A549 (cell line): Measurements from ENCODE around the gene LCE1F. TPM values are rescaled to one million over a fixed set of nuclear protein-coding genes. Genes with fewer than 3 reads are reported as not detected.

Source experiments
- ATAC-seq, 2 experiments: fragments of 200-7000 bp in 1 of 2; fragments of >200 bp in 1 of 2; cut with Nextera tagmentation in 1 of 2; cut with Tn5 transposase in 1 of 2; 3 replicates each; pipeline versions ENCODE4 v1.8.0 to v1.9.1; 2018 to 2020; ENCODE audit warnings: mild to moderate bottlenecking in 1 of 2, moderate library complexity in 1 of 2
- CTCF ChIA-PET: fragments of 300-600 bp; sonication (Branson Sonifier 250); formaldehyde crosslinking; extraction: SDS; loops from one replicate; lab custom pipeline; 2021; ENCODE audit warnings: antibody characterized with exemption, inconsistent platforms; lab: Yijun Ruan, JAX
- POLR2A ChIA-PET: fragments of 350-600 bp; formaldehyde crosslinking; extraction: SDS; loops from one replicate; lab custom pipeline; 2021; ENCODE audit warnings: antibody characterized with exemption, inconsistent platforms; lab: Yijun Ruan, JAX
- DNase-seq, 2 experiments: peaks; one replicate each; pipeline versions ENCODE4 v3.0.0 to v3.0.0-alpha.2; 2011 to 2016; ENCODE audit warnings: low read depth in 1 of 2, low spot score in 1 of 2
- FAIRE-seq: peaks from 2 replicates; lab custom pipeline; 2011; peaks lifted over from hg19 to GRCh38; lab: Jason Lieb, UNC
- H3K27ac ChIP-seq, 2 experiments: fragments of >200 bp; sonication (Bioruptor Twin); formaldehyde crosslinking; 3 replicates each; pipeline ENCODE4 v1.5.1; 2016 to 2017
- H3K4me1 ChIP-seq: fragments of >200 bp; sonication (Bioruptor Twin); formaldehyde crosslinking; 3 replicates; pipeline ENCODE4 v1.6.1; 2016
- H3K4me2 ChIP-seq: fragments of >200 bp; sonication (Bioruptor Twin); formaldehyde crosslinking; 3 replicates; pipeline ENCODE4 v1.6.1; 2016
- H3K4me3 ChIP-seq: fragments of >200 bp; sonication (Bioruptor Twin); formaldehyde crosslinking; 3 replicates; pipeline ENCODE4 v1.5.1; 2016
- H3K9me3 ChIP-seq: fragments of >200 bp; sonication (Bioruptor Twin); formaldehyde crosslinking; 3 replicates; pipeline ENCODE4 v1.6.1; 2016
- BCL3 ChIP-seq: fragments of >200 bp; sonication (Bioruptor Twin); formaldehyde crosslinking; IDR thresholded peaks from 3 replicates; pipeline ENCODE4 v1.6.1; 2016
- CTCF ChIP-seq: fragments of >200 bp; sonication (Bioruptor Twin); formaldehyde crosslinking; IDR thresholded peaks from 3 replicates; pipeline ENCODE4 v1.5.1; 2016
- ESRRA ChIP-seq: fragments of 150-350 bp; IDR thresholded peaks from 2 replicates; pipeline ENCODE4 v1.6.1; 2014; ENCODE audit warnings: mild to moderate bottlenecking, low read length, borderline replicate concordance
- HES2 ChIP-seq: fragments of >200 bp; sonication (Bioruptor Twin); formaldehyde crosslinking; IDR thresholded peaks from 2 replicates; pipeline ENCODE4 v1.6.1; 2016
- HOXA7 ChIP-seq: fragments of 250-450 bp; sonication (Bioruptor Pico); IDR thresholded peaks from 2 replicates; pipeline ENCODE4 v1.5.0; 2020; ENCODE audit warnings: mild to moderate bottlenecking, moderate library complexity
- MYC ChIP-seq: IDR thresholded peaks from 2 replicates; pipeline ENCODE4 v1.6.1; 2012; ENCODE audit warnings: mild to moderate bottlenecking, inconsistent platforms, low read length, improper control_type of control experiment, borderline replicate concordance
- NFE2L2 ChIP-seq: fragments of 150-350 bp; conservative IDR thresholded peaks from 2 replicates; pipeline ENCODE4 v1.6.1; 2014; ENCODE audit warnings: low read length
- PHF8 ChIP-seq: fragments of 200-600 bp; sonication (generic); IDR thresholded peaks from 2 replicates; pipeline ENCODE4 v1.6.1; 2016; ENCODE audit warnings: low read depth, mild to moderate bottlenecking, antibody characterized with exemption, moderate library complexity, borderline replicate concordance
- RARB ChIP-seq: fragments of 250-450 bp; sonication (Bioruptor Pico); IDR thresholded peaks from 2 replicates; pipeline ENCODE4 v1.8.0; 2021; ENCODE audit warnings: mild to moderate bottlenecking, moderate library complexity
- REST ChIP-seq: fragments of 200-600 bp; sonication (generic); IDR thresholded peaks from 2 replicates; pipeline ENCODE4 v1.6.1; 2016; ENCODE audit warnings: antibody characterized with exemption, mild to moderate bottlenecking, moderate library complexity
- RFX5 ChIP-seq: fragments of 450-650 bp; IDR thresholded peaks from 2 replicates; pipeline ENCODE4 v1.7.1; 2014; ENCODE audit warnings: antibody characterized with exemption, mild to moderate bottlenecking, moderate library complexity
- TP53 ChIP-seq: fragments of 250-450 bp; sonication (Bioruptor Pico); IDR thresholded peaks from 2 replicates; pipeline ENCODE4 v1.5.0; 2021; ENCODE audit warnings: mild to moderate bottlenecking, moderate library complexity
- ZC3H11A ChIP-seq: fragments of 450-650 bp; IDR thresholded peaks from 2 replicates; pipeline ENCODE4 v1.6.1; 2014; ENCODE audit warnings: antibody characterized with exemption, mild to moderate bottlenecking
- ZNF302 ChIP-seq: fragments of 250-450 bp; sonication (Bioruptor Pico); IDR thresholded peaks from 2 replicates; pipeline ENCODE4 v1.9.0; 2021; ENCODE audit warnings: inconsistent platforms, mild to moderate bottlenecking, moderate library complexity
- polyA plus RNA-seq, 4 experiments: library from polyadenylated mRNA; depleted of rRNA in 3 of 4; stranded (reverse); fragments of >200 nt; fragmentation: RNase III in 1 of 4; extraction: RNeasy Plus Mini Kit Qiagen cat#74134 plus additional on column Dnase treatment in 1 of 4; gene quantifications; 2 replicates in 3 of 4; 3 replicates in 1 of 4; pipeline ENCODE4 v1.2.3, GENCODE V29; 2011 to 2017

Gene LCE1F
- polyA plus RNA-seq, 2 of the 4 experiments (the other 2 are of a cell fraction): not detected

GRCh38 chr1:152824964-152825363, 50.0 kb downstream of the LCE1F start:
- FAIRE-seq: no peak
- Histone ChIP-seq H3K4me1 (no peaks in the 10 kb centered on the region), H3K27ac (no peak overlapping the region), H3K9me3 (no peaks in the 10 kb centered on the region)
- POLR2A ChIA-PET: no interaction called here
- TF ChIP-seq PHF8 (no peak), ZNF302 (no peak), RARB (no peak), TP53 (no peak), RFX5 (no peak), HOXA7 (CRISPR knock-in tag) (no peak), MYC (no peak), BCL3 (no peak), ESRRA (no peak), REST (no peak), HES2 (no peak), ZC3H11A (no peak), CTCF (no peak), NFE2L2 (no peak)
- TF ChIP-seq, all 56 proteins: peak for 0
- Histone ChIP-seq H3K4me3 (no peak overlapping the region), H3K4me2 (no peak overlapping the region)
- CTCF ChIA-PET: no interaction called here
- DNase-seq: no peak
- no peak for ATAC-seq

Other genes with a start within 250 kb of the LCE1F start
- gene LCE3E, start 208.4 kb upstream of the LCE1F start, polyA plus RNA-seq (2011; rRNA removed): not detected in 2 replicates
- not detected in 3 replicates for gene LCE3E, start 208.4 kb upstream of the LCE1F start, polyA plus RNA-seq (2017; fragmentation: RNase III; extraction: RNeasy Plus Mini Kit Qiagen cat#74134 plus additional on column Dnase treatment)
- 0.23 and 0.36 TPM in 2 replicates for gene LCE3D, start 194.6 kb upstream of the LCE1F start, polyA plus RNA-seq (2011; rRNA removed)
- 0.18 to 0.39 TPM (median 0.18 TPM) in 3 replicates for gene LCE3D, start 194.6 kb upstream of the LCE1F start, polyA plus RNA-seq (2017; fragmentation: RNase III; extraction: RNeasy Plus Mini Kit Qiagen cat#74134 plus additional on column Dnase treatment)
- not detected in 2 replicates for gene LCE3C, start 174.9 kb upstream of the LCE1F start, polyA plus RNA-seq (2011; rRNA removed)
- gene LCE3C, start 174.9 kb upstream of the LCE1F start, polyA plus RNA-seq (2017; fragmentation: RNase III; extraction: RNeasy Plus Mini Kit Qiagen cat#74134 plus additional on column Dnase treatment): not detected in 3 replicates
- gene LCE3B, start 161.3 kb upstream of the LCE1F start, polyA plus RNA-seq (2011; rRNA removed): not detected in 2 replicates
- gene LCE3B, start 161.3 kb upstream of the LCE1F start, polyA plus RNA-seq (2017; fragmentation: RNase III; extraction: RNeasy Plus Mini Kit Qiagen cat#74134 plus additional on column Dnase treatment): not detected in 3 replicates
- not detected in 2 replicates for gene LCE3A, start 152.0 kb upstream of the LCE1F start, polyA plus RNA-seq (2011; rRNA removed)
- not detected in 3 replicates for gene LCE3A, start 152.0 kb upstream of the LCE1F start, polyA plus RNA-seq (2017; fragmentation: RNase III; extraction: RNeasy Plus Mini Kit Qiagen cat#74134 plus additional on column Dnase treatment)
- gene LCE2D, start 111.8 kb upstream of the LCE1F start, polyA plus RNA-seq (2011; rRNA removed): not detected in 2 replicates
- not detected in 3 replicates for gene LCE2D, start 111.8 kb upstream of the LCE1F start, polyA plus RNA-seq (2017; fragmentation: RNase III; extraction: RNeasy Plus Mini Kit Qiagen cat#74134 plus additional on column Dnase treatment)
- gene LCE2C, start 99.9 kb upstream of the LCE1F start, polyA plus RNA-seq (2011; rRNA removed): not detected in 2 replicates
- gene LCE2C, start 99.9 kb upstream of the LCE1F start, polyA plus RNA-seq (2017; fragmentation: RNase III; extraction: RNeasy Plus Mini Kit Qiagen cat#74134 plus additional on column Dnase treatment): not detected in 3 replicates
- not detected in 2 replicates for gene LCE2B, start 89.0 kb upstream of the LCE1F start, polyA plus RNA-seq (2011; rRNA removed)
- gene LCE2B, start 89.0 kb upstream of the LCE1F start, polyA plus RNA-seq (2017; fragmentation: RNase III; extraction: RNeasy Plus Mini Kit Qiagen cat#74134 plus additional on column Dnase treatment): not detected in 3 replicates
- gene LCE2A, start 76.8 kb upstream of the LCE1F start, polyA plus RNA-seq (2011; rRNA removed): not detected in 2 replicates
- gene LCE2A, start 76.8 kb upstream of the LCE1F start, polyA plus RNA-seq (2017; fragmentation: RNase III; extraction: RNeasy Plus Mini Kit Qiagen cat#74134 plus additional on column Dnase treatment): not detected in 3 replicates
- gene LCE4A, start 67.0 kb upstream of the LCE1F start, polyA plus RNA-seq (2011; rRNA removed): not detected in 2 replicates
- not detected in 3 replicates for gene LCE4A, start 67.0 kb upstream of the LCE1F start, polyA plus RNA-seq (2017; fragmentation: RNase III; extraction: RNeasy Plus Mini Kit Qiagen cat#74134 plus additional on column Dnase treatment)
- not detected in 2 replicates for gene KPRP, start 17.1 kb upstream of the LCE1F start, polyA plus RNA-seq (2011; rRNA removed)
- not detected in 3 replicates for gene KPRP, start 17.1 kb upstream of the LCE1F start, polyA plus RNA-seq (2017; fragmentation: RNase III; extraction: RNeasy Plus Mini Kit Qiagen cat#74134 plus additional on column Dnase treatment)
- gene LCE1E, start 11.1 kb downstream of the LCE1F start, polyA plus RNA-seq (2011; rRNA removed): not detected in 2 replicates
- gene LCE1E, start 11.1 kb downstream of the LCE1F start, polyA plus RNA-seq (2017; fragmentation: RNase III; extraction: RNeasy Plus Mini Kit Qiagen cat#74134 plus additional on column Dnase treatment): not detected in 3 replicates
- gene LCE1D, start 21.6 kb downstream of the LCE1F start, polyA plus RNA-seq (2011; rRNA removed): not detected in 2 replicates
- not detected in 3 replicates for gene LCE1D, start 21.6 kb downstream of the LCE1F start, polyA plus RNA-seq (2017; fragmentation: RNase III; extraction: RNeasy Plus Mini Kit Qiagen cat#74134 plus additional on column Dnase treatment)
- not detected in 2 replicates for gene LCE1C, start 31.5 kb downstream of the LCE1F start, polyA plus RNA-seq (2011; rRNA removed)
- gene LCE1C, start 31.5 kb downstream of the LCE1F start, polyA plus RNA-seq (2017; fragmentation: RNase III; extraction: RNeasy Plus Mini Kit Qiagen cat#74134 plus additional on column Dnase treatment): not detected in 3 replicates
- not detected in 2 replicates for gene LCE1B, start 36.8 kb downstream of the LCE1F start, polyA plus RNA-seq (2011; rRNA removed)
- gene LCE1B, start 36.8 kb downstream of the LCE1F start, polyA plus RNA-seq (2017; fragmentation: RNase III; extraction: RNeasy Plus Mini Kit Qiagen cat#74134 plus additional on column Dnase treatment): not detected in 3 replicates
- not detected in 2 replicates for gene LCE1A, start 52.3 kb downstream of the LCE1F start, polyA plus RNA-seq (2011; rRNA removed)
- gene LCE1A, start 52.3 kb downstream of the LCE1F start, polyA plus RNA-seq (2017; fragmentation: RNase III; extraction: RNeasy Plus Mini Kit Qiagen cat#74134 plus additional on column Dnase treatment): not detected in 3 replicates
- not detected in 2 replicates for gene LCE6A, start 67.7 kb downstream of the LCE1F start, polyA plus RNA-seq (2011; rRNA removed)
- gene LCE6A, start 67.7 kb downstream of the LCE1F start, polyA plus RNA-seq (2017; fragmentation: RNase III; extraction: RNeasy Plus Mini Kit Qiagen cat#74134 plus additional on column Dnase treatment): not detected in 3 replicates
- not detected in 2 replicates for gene LCE7A, start 84.9 kb downstream of the LCE1F start, polyA plus RNA-seq (2011; rRNA removed)
- not detected in 3 replicates for gene LCE7A, start 84.9 kb downstream of the LCE1F start, polyA plus RNA-seq (2017; fragmentation: RNase III; extraction: RNeasy Plus Mini Kit Qiagen cat#74134 plus additional on column Dnase treatment)
- not detected in 2 replicates for gene SMCP, start 103.2 kb downstream of the LCE1F start, polyA plus RNA-seq (2011; rRNA removed)
- not detected in 3 replicates for gene SMCP, start 103.2 kb downstream of the LCE1F start, polyA plus RNA-seq (2017; fragmentation: RNase III; extraction: RNeasy Plus Mini Kit Qiagen cat#74134 plus additional on column Dnase treatment)
- not detected in 2 replicates for gene IVL, start 133.4 kb downstream of the LCE1F start, polyA plus RNA-seq (2011; rRNA removed)
- gene IVL, start 133.4 kb downstream of the LCE1F start, polyA plus RNA-seq (2017; fragmentation: RNase III; extraction: RNeasy Plus Mini Kit Qiagen cat#74134 plus additional on column Dnase treatment): not detected in 3 replicates
- gene SPRR5, start 172.1 kb downstream of the LCE1F start, polyA plus RNA-seq (2011; rRNA removed): not detected in 2 replicates
- gene SPRR5, start 172.1 kb downstream of the LCE1F start, polyA plus RNA-seq (2017; fragmentation: RNase III; extraction: RNeasy Plus Mini Kit Qiagen cat#74134 plus additional on column Dnase treatment): not detected in 3 replicates
- gene SPRR4, start 195.5 kb downstream of the LCE1F start, polyA plus RNA-seq (2011; rRNA removed): not detected in 2 replicates
- gene SPRR4, start 195.5 kb downstream of the LCE1F start, polyA plus RNA-seq (2017; fragmentation: RNase III; extraction: RNeasy Plus Mini Kit Qiagen cat#74134 plus additional on column Dnase treatment): not detected in 3 replicates
- gene SPRR1A, start 208.9 kb downstream of the LCE1F start, polyA plus RNA-seq (2011; rRNA removed): not detected in 2 replicates
- gene SPRR1A, start 208.9 kb downstream of the LCE1F start, polyA plus RNA-seq (2017; fragmentation: RNase III; extraction: RNeasy Plus Mini Kit Qiagen cat#74134 plus additional on column Dnase treatment): not detected in 3 replicates
- gene SPRR3, start 226.6 kb downstream of the LCE1F start, polyA plus RNA-seq (2011; rRNA removed): not detected in 2 replicates
- gene SPRR3, start 226.6 kb downstream of the LCE1F start, polyA plus RNA-seq (2017; fragmentation: RNase III; extraction: RNeasy Plus Mini Kit Qiagen cat#74134 plus additional on column Dnase treatment): not detected in 3 replicates